ENCODE data around the gene PLXNB3.

Gene PLXNB3

DNA sequence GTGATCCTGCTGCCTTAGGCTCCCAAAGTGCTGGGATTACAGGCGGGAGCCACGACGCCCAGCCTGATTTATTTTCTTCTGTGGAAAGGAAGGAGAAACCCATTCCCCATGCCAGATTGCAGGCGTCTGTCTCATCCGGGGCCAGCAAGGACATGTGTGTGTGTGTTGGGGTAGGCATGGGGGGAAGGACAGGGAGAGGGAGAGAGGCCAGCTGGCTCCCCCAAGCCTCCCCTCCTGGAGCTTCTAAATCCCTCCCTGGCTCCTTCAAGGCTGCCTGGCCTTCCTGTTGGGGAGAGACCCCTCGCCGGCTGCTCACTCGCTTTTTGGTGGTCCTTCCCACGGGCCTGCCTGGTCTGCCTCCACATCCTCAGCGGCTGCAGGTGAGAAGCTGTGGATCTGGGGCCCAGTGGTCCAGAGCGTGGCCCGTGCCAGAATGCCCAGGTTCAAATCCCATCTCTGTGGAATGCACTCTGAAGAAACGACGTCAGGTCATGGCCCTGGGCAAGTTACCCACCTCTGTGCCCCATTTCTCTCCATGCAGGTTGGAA lies 1.3 kb upstream of the PLXNB3 start:
- H4K20me1 ChIP-seq (ENCODE audit: insufficient read depth, low read length), result no peaks in the 10 kb centered on the region
- no peaks in the 10 kb centered on the region for H3F3A ChIP-seq (ENCODE audit: insufficient read depth, low read length)
- TF ChIP-seq EZH2phosphoT487 (IDR thresholded peaks at IDR 0.05; ENCODE audit: low read length), result no peak
- TF ChIP-seq EZH2 (optimal IDR thresholded peaks at IDR 0.05; ENCODE audit: low read depth, low read length), result no peak
- TF ChIP-seq, protein P1, sequence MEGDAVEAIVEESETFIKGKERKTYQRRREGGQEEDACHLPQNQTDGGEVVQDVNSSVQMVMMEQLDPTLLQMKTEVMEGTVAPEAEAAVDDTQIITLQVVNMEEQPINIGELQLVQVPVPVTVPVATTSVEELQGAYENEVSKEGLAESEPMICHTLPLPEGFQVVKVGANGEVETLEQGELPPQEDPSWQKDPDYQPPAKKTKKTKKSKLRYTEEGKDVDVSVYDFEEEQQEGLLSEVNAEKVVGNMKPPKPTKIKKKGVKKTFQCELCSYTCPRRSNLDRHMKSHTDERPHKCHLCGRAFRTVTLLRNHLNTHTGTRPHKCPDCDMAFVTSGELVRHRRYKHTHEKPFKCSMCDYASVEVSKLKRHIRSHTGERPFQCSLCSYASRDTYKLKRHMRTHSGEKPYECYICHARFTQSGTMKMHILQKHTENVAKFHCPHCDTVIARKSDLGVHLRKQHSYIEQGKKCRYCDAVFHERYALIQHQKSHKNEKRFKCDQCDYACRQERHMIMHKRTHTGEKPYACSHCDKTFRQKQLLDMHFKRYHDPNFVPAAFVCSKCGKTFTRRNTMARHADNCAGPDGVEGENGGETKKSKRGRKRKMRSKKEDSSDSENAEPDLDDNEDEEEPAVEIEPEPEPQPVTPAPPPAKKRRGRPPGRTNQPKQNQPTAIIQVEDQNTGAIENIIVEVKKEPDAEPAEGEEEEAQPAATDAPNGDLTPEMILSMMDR (IDR thresholded peaks at IDR 0.05; ENCODE audit: low read length), result no peak
- no peak overlapping the region for H3K27ac ChIP-seq (ENCODE audit: low read length)
- DNase-seq, result no peak
- no peak overlapping the region for H2AFZ ChIP-seq (ENCODE audit: low read length)
- no peaks in the 10 kb centered on the region for H3K79me2 ChIP-seq (ENCODE audit: low read length)
- H3K9ac ChIP-seq (ENCODE audit: low read length), result no peak overlapping the region
- no peaks in the 10 kb centered on the region for H3K9me3 ChIP-seq (replicated peaks; ENCODE audit: insufficient read depth, low read length)
- H3K4me2 ChIP-seq (ENCODE audit: low read depth, low read length), result no peak overlapping the region
- H3K27me3 ChIP-seq (replicated peaks; ENCODE audit: insufficient read depth, low read length), result no peaks in the 10 kb centered on the region
- no peak overlapping the region for H3K4me3 ChIP-seq (ENCODE audit: low read length)
- H3K36me3 ChIP-seq (replicated peaks; ENCODE audit: insufficient read depth, low read length), result no peaks in the 10 kb centered on the region
- no peaks in the 10 kb centered on the region for H3K9me2 ChIP-seq (replicated peaks; ENCODE audit: insufficient read depth, low read length)
- no peaks in the 10 kb centered on the region for H3K4me1 ChIP-seq (ENCODE audit: low read length)

DNA sequence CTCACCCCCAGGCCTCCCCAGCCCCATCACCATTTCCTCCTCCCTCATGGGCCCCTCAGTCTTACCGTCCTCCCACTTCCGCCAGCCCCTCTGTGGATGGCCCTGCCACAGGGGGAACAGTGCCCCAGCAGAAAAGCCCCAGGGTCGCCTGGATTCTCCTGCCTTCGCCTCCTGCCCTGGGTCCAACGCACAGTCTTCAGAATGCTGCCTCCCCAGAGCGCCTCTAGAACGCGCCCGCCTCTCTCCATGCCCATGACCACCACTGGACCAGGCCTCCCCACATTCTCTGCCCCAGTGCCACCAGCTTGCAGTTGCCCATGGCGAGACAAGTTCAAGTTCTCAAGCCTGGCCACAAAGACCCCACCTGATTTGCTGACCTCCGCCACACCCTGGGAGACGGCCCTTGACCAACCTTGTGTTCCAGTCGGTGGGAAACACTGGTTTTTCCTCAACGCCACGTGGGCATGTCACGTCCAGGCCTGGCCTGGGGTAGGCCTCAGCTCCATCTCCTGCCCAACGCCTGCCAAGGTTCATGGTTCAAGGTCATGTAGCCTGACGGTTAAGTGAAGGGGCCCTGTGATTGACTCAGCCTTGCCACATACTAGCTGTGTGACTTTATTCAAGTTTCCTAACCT lies 634 bp upstream of the PLXNB3 start:
- Histone ChIP-seq H3K79me2 (ENCODE audit: low read length) (no peaks in the 10 kb centered on the region), H3K9me3 (replicated peaks; ENCODE audit: insufficient read depth, low read length) (no peaks in the 10 kb centered on the region)

DNA sequence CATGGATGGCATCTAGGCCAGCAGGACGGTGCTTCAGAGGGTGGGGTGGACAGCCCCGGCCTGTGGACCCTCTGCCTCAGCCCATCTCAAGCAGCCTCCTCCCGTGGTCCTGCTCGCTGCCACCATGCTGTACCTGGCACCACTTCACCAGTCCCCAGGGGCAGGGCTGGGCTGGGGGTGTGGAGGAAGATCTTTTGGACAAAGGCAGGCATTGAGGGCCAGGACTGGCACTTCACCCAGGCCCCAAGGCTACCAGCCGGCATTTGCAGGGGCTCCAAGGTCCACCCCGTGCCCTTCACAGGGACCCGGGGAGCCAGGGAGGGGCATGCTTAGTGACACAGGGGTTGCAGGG lies 713 bp downstream of the PLXNB3 start:
- no peak overlapping the region for H3K4me2 ChIP-seq (ENCODE audit: low read depth, low read length)
- H2AFZ ChIP-seq (ENCODE audit: low read length), result no peak overlapping the region
- no peaks in the 10 kb centered on the region for H3K36me3 ChIP-seq (replicated peaks; ENCODE audit: insufficient read depth, low read length)
- H4K20me1 ChIP-seq (ENCODE audit: insufficient read depth, low read length), result no peaks in the 10 kb centered on the region
- no peaks in the 10 kb centered on the region for H3K9me3 ChIP-seq (replicated peaks; ENCODE audit: insufficient read depth, low read length)
- H3K79me2 ChIP-seq (ENCODE audit: low read length), result no peaks in the 10 kb centered on the region
- no peak overlapping the region for H3K27ac ChIP-seq (ENCODE audit: low read length)
- TF ChIP-seq, protein P1 (IDR thresholded peaks at IDR 0.05; ENCODE audit: low read length), result no peak
- TF ChIP-seq EZH2 (optimal IDR thresholded peaks at IDR 0.05; ENCODE audit: low read depth, low read length) (no peak), EZH2phosphoT487 (IDR thresholded peaks at IDR 0.05; ENCODE audit: low read length) (no peak)
- DNase-seq, result no peak
- H3F3A ChIP-seq (ENCODE audit: insufficient read depth, low read length), result no peaks in the 10 kb centered on the region
- no peak overlapping the region for H3K9ac ChIP-seq (ENCODE audit: low read length)
- H3K27me3 ChIP-seq (replicated peaks; ENCODE audit: insufficient read depth, low read length), result peaks cover 2% of the 10 kb centered on the region; the same call in 1 of the 2 replicates
- H3K4me3 ChIP-seq (ENCODE audit: low read length), result no peak overlapping the region
- H3K4me1 ChIP-seq (ENCODE audit: low read length), result no peaks in the 10 kb centered on the region
- no peaks in the 10 kb centered on the region for H3K9me2 ChIP-seq (replicated peaks; ENCODE audit: insufficient read depth, low read length)

More for the DNA sequence above, 634 bp upstream of the PLXNB3 start:
- Histone ChIP-seq H4K20me1 (ENCODE audit: insufficient read depth, low read length) (no peaks in the 10 kb centered on the region), H3K9ac (ENCODE audit: low read length) (no peak overlapping the region), H3K4me1 (ENCODE audit: low read length) (no peaks in the 10 kb centered on the region), H3K4me3 (ENCODE audit: low read length) (no peak overlapping the region), H3K4me2 (ENCODE audit: low read depth, low read length) (no peak overlapping the region), H2AFZ (ENCODE audit: low read length) (no peak overlapping the region), H3K36me3 (replicated peaks; ENCODE audit: insufficient read depth, low read length) (no peaks in the 10 kb centered on the region), H3F3A (ENCODE audit: insufficient read depth, low read length) (no peaks in the 10 kb centered on the region), H3K9me2 (replicated peaks; ENCODE audit: insufficient read depth, low read length) (no peaks in the 10 kb centered on the region), H3K27ac (ENCODE audit: low read length) (no peak overlapping the region), H3K27me3 (replicated peaks; ENCODE audit: insufficient read depth, low read length) (no peaks in the 10 kb centered on the region)
- no peak for DNase-seq
- no peak for TF ChIP-seq EZH2phosphoT487 (IDR thresholded peaks at IDR 0.05; ENCODE audit: low read length)
- TF ChIP-seq, protein P1 (IDR thresholded peaks at IDR 0.05; ENCODE audit: low read length), result no peak
- TF ChIP-seq EZH2 (optimal IDR thresholded peaks at IDR 0.05; ENCODE audit: low read depth, low read length), result no peak

Measured in MM.1S (cell line).